ENCODE data around the gene NDST3. TPM values are rescaled to one million over a fixed set of nuclear protein-coding genes. Genes with fewer than 3 reads are reported as not detected.
A peak's percentile ranks its signal among the peaks of the same experiment; 100 is the strongest.

The NDST3 gene
- total RNA-seq, 1 donor, result not detected

DNA sequence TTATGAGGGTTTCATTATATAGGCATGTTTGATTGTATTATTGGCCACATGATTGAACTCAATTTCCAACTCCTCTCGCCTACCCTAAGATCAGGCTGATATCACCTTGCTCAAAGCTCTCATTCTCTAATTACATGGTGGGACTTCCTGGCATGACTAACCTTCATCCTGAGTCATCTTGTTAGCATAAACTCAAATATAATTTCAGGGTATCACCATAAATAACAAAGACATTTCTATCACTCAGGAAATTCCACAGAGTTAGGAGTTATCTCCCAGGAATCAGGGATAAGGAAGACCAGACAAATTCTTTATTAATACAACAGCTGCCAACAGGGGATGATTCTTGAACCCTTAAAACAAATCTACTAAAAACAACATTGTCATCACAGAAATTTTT, 90.7 kb downstream of the NDST3 start:
- no peak for DNase-seq (ENCODE audit: low read depth)
- TF ChIP-seq, protein P1, sequence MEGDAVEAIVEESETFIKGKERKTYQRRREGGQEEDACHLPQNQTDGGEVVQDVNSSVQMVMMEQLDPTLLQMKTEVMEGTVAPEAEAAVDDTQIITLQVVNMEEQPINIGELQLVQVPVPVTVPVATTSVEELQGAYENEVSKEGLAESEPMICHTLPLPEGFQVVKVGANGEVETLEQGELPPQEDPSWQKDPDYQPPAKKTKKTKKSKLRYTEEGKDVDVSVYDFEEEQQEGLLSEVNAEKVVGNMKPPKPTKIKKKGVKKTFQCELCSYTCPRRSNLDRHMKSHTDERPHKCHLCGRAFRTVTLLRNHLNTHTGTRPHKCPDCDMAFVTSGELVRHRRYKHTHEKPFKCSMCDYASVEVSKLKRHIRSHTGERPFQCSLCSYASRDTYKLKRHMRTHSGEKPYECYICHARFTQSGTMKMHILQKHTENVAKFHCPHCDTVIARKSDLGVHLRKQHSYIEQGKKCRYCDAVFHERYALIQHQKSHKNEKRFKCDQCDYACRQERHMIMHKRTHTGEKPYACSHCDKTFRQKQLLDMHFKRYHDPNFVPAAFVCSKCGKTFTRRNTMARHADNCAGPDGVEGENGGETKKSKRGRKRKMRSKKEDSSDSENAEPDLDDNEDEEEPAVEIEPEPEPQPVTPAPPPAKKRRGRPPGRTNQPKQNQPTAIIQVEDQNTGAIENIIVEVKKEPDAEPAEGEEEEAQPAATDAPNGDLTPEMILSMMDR (IDR thresholded peaks at IDR 0.05; ENCODE audit: insufficient read depth, low read length), result no peak
- H3K4me3 ChIP-seq (ENCODE audit: low read depth, low read length), result no peak overlapping the region

DNA sequence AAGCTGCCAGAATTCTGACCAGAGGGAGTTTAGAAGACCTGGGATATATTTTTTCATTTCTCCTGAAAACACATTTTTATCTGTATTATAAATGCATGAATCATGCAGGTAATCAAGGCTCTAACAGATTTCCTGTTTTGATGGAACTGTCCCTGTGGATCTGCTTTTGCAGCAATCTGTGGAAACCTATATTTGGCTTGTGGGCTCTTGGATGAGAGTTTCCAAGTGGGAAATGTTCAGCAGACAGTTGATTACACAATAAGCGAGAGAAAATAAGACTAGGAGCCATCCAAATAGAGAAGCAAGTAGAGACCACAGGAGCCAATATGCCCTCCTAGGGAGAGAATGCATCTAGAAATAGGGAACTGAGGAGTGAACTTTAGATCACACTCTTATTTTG, 105.0 kb downstream of the NDST3 start:
- no peak overlapping the region for H3K4me3 ChIP-seq (ENCODE audit: low read depth, low read length)
- TF ChIP-seq, protein P1 (IDR thresholded peaks at IDR 0.05; ENCODE audit: insufficient read depth, low read length), result no peak
- no peak for DNase-seq (ENCODE audit: low read depth)

DNA sequence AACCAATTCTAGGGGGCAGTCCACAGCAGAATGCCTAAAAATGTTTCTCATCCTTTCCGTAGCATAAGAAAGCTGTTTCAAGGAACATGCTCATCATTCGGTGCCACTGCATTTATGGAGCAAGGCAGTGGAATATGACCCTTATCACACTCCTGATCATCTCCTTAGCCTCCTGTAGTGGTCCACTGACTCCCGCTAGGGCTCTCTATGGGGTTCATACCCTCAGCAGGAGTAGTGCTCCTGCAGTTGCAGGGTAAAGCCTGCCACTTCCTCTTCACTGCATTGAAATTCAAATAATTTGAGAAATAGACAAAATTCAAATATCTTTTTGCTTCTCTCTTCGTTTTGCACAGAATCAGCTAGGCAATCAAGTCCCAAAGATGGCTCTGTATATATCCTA, 107.0 kb downstream of the NDST3 start:
- DNase-seq (ENCODE audit: low read depth), result no peak
- TF ChIP-seq, protein P1 (IDR thresholded peaks at IDR 0.05; ENCODE audit: insufficient read depth, low read length), result no peak
- H3K4me3 ChIP-seq (ENCODE audit: low read depth, low read length), result no peak overlapping the region

DNA sequence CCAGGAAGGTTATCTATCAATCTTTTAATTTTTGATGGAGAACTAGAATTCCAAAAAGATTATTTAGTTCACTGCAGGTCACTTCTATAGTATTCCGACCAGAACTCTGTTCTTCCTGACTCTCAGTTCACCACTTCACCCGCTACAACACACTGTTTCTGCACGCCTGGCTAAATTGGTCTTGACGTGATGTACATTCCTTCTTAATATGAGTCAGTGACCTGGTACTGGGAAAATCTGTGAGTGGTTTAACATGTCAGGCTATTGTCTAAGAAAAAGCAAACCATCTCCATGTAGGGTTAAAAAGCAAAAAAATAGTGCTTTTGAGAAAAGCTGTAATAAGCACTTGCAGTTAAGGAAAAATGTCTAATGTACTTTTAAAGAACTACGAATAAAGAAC, 120.4 kb downstream of the NDST3 start:
- TF ChIP-seq, protein P1 (IDR thresholded peaks at IDR 0.05; ENCODE audit: insufficient read depth, low read length), result no peak
- DNase-seq (ENCODE audit: low read depth), result no peak
- H3K4me3 ChIP-seq (ENCODE audit: low read depth, low read length), result no peak overlapping the region

DNA sequence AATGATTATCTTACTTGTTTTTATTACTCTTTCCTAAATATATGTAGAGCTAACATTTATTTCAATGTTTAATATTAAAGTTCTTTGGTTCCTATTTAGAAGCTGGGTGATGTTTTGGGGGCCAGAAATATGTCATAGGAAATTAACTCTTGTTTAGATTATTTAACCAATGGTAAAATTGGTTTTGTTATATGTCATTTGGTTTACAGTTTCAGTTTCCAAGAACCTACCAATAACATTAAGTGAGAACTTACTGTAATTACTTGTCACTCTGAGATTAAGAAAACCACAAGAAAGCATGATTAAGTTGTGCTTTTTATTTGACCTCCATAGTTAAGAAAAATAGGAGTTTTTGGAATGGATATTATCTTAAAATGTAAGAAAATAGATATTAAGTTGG, 121.2 kb downstream of the NDST3 start:
- TF ChIP-seq, protein P1 (IDR thresholded peaks at IDR 0.05; ENCODE audit: insufficient read depth, low read length), result no peak
- no peak overlapping the region for H3K4me3 ChIP-seq (ENCODE audit: low read depth, low read length)
- DNase-seq (ENCODE audit: low read depth), result no peak

DNA sequence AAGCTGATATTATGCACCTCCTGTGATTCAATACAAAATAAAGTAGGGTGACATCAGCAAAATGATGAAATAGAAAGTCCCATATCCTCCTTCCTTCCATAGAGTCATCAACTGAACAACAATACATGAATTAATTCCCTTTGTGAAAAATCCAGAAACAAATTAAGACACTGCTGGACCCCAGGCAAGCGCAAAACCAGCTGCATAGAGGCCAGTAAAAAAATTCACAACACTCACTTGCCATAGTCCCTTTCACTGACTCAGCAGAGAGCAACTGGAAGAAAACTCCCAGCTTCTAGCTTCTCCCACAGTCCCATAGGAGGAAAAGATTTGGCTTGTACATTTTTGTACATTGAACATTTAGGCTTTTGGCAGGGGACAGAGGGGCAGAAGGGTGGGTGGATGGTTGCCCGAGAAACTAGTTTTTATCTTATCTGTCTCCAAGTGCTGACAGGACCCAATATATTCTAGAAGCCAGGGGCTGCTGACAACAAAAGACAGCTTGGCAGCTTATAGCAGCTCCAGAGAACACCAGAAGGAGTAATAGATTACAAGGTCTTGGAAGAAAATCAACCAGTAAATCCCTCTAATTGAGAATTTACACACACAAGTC, 124.6 kb downstream of the NDST3 start:
- no peak overlapping the region for H3K4me3 ChIP-seq (ENCODE audit: low read depth, low read length)
- TF ChIP-seq, protein P1 (IDR thresholded peaks at IDR 0.05; ENCODE audit: insufficient read depth, low read length), result no peak
- DNase-seq (ENCODE audit: low read depth), result peak; percentile 79

DNA sequence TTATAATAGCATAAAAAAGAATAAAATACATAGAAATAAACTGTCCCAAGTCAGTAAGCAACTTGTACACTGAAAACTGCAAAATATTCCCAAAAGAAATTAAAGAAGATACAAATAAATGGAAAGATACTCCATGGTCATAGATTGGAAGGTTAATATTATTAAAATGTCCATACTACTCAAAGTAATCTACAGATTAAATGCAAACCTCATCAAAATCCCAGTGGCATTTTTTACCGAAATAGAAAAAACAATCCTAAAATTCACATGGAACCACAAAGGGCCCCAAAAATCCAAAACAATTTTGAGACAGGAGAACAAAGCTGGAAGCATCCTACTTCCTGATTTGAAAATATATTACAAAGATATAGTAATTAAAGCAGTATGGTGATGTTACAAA, 133.0 kb downstream of the NDST3 start:
- DNase-seq (ENCODE audit: low read depth), result no peak
- TF ChIP-seq, protein P1 (IDR thresholded peaks at IDR 0.05; ENCODE audit: insufficient read depth, low read length), result no peak

More for the DNA sequence above, 133.0 kb downstream of the NDST3 start:
- H3K4me3 ChIP-seq (ENCODE audit: low read depth, low read length), result no peak overlapping the region
